Neural progenitor cell (in vitro differentiated cells): Measurements from ENCODE around the gene PTPRG. TPM values are rescaled to one million over a fixed set of nuclear protein-coding genes. Genes with fewer than 3 reads are reported as not detected.

Experiments used
- DNase-seq: peaks from one replicate; pipeline ENCODE4 v3.0.0-alpha.2; 2016; ENCODE audit warnings: low spot score
- H2AFZ ChIP-seq: fragments of 200-600 bp; sonication (generic); replicated peaks from 2 replicates; pipeline ENCODE4 v1.6.1; 2016; ENCODE audit warnings: antibody characterized with exemption
- H3F3A ChIP-seq: fragments of 200-600 bp; sonication (generic); 2 replicates; pipeline ENCODE4 v1.6.1; 2016; ENCODE audit warnings: antibody characterized with exemption, low read depth
- H3K27ac ChIP-seq: fragments of 200-600 bp; sonication (generic); 2 replicates; pipeline ENCODE4 v1.5.1; 2016; ENCODE audit warnings: mild to moderate bottlenecking
- H3K27me3 ChIP-seq: fragments of 200-600 bp; sonication (generic); 2 replicates; pipeline ENCODE4 v1.6.1; 2016; ENCODE audit warnings: mild to moderate bottlenecking, moderate library complexity
- H3K36me3 ChIP-seq: fragments of 200-600 bp; sonication (generic); 2 replicates; pipeline ENCODE4 v1.5.1; 2016
- H3K4me1 ChIP-seq: fragments of 200-600 bp; sonication (generic); 2 replicates; pipeline ENCODE4 v1.6.1; 2016; ENCODE audit warnings: mixed run types
- H3K4me2 ChIP-seq: fragments of 200-600 bp; sonication (generic); 2 replicates; pipeline ENCODE4 v1.6.1; 2016
- H3K4me3 ChIP-seq: fragments of 200-600 bp; sonication (generic); 2 replicates; pipeline ENCODE4 v1.5.1; 2016
- H3K79me2 ChIP-seq: fragments of 200-600 bp; sonication (generic); 2 replicates; pipeline ENCODE4 v1.6.1; 2016; ENCODE audit warnings: low read depth
- H3K9ac ChIP-seq: fragments of 200-600 bp; sonication (generic); 2 replicates; pipeline ENCODE4 v1.6.1; 2016
- H3K9me3 ChIP-seq: fragments of 200-600 bp; sonication (generic); 2 replicates; pipeline ENCODE4 v1.5.1; 2016; ENCODE audit warnings: low read depth
- H4K20me1 ChIP-seq: fragments of 200-600 bp; sonication (generic); 2 replicates; pipeline ENCODE4 v1.6.1; 2016; ENCODE audit warnings: low read depth
- H3K27ac Mint-ChIP-seq: 3 replicates; pipeline ENCODE4 v1.8.0; 2021; ENCODE audit warnings: mixed read lengths
- H3K27me3 Mint-ChIP-seq: 2 replicates; pipeline ENCODE4 v1.8.0; 2022; ENCODE audit warnings: low read depth, mild to moderate bottlenecking, inconsistent platforms, moderate library complexity, mixed read lengths; ENCODE audit not compliant: insufficient read depth
- H3K36me3 Mint-ChIP-seq: 3 replicates; pipeline ENCODE4 v1.8.0; 2021; ENCODE audit warnings: mixed read lengths
- H3K4me1 Mint-ChIP-seq: 3 replicates; pipeline ENCODE4 v1.8.0; 2021; ENCODE audit warnings: mixed read lengths
- H3K4me3 Mint-ChIP-seq: 3 replicates; pipeline ENCODE4 v1.8.0; 2021; ENCODE audit warnings: mild to moderate bottlenecking, moderate library complexity, mixed read lengths
- H3K9me3 Mint-ChIP-seq: 3 replicates; pipeline ENCODE4 v1.8.0; 2020; ENCODE audit warnings: mixed read lengths
- EZH2 ChIP-seq: fragments of 200-600 bp; sonication (generic); IDR thresholded peaks from 2 replicates; pipeline ENCODE4 v1.6.1; 2017; ENCODE audit warnings: antibody characterized with exemption, mild to moderate bottlenecking, moderate library complexity
- EZH2phosphoT487 ChIP-seq: fragments of 200-600 bp; sonication (generic); IDR thresholded peaks from 2 replicates; pipeline ENCODE4 v1.6.1; 2017; ENCODE audit warnings: antibody characterized with exemption
- total RNA-seq: library from RNA; depleted of rRNA; stranded (reverse); fragments of >200 nt; gene quantifications from 2 replicates; pipeline ENCODE4 v1.2.3, GENCODE V29; 2015; ENCODE audit warnings: low replicate concordance
- TF ChIP-seq, protein P1 (sequence below): fragments of 200-600 bp; sonication (generic); IDR thresholded peaks from 2 replicates; pipeline ENCODE4 v1.5.1; 2017; ENCODE audit warnings: antibody characterized with exemption, mild to moderate bottlenecking

PTPRG gene
- total RNA-seq, 1 donor from 2014 or later, result 65.3 TPM

DNA sequence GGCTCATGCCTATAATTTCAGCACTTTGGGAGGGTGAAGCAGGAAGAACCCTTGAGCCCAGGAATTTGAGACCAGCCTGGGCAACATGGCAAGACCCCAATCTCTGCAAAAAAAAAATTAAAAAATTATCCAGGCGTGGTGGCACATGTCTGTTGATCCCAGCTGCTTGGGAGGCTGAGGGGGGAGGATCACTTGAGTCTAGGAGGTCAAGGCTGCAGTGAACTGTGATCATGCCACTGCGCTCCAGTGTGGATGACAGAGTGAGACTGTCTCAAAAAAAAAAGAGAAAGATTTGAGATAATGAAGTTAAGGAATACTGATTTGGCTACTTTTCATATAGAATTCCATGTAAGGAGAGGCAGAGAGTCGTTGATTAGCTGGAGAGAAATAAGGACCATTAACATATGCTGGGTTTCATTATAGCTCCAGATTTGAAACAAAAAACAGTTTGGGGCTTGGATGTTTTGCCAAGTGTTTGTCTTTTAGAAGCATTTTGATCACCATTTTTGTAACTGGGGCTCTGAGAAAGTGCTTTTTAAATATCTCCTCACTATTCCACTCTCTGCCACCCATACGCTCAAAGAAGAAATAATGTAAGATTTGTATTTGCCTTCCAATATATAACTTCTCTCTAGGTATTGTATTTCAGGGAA lies 597.8 kb downstream of the PTPRG start:
- Histone ChIP-seq H3K4me3 (no peak overlapping the region), H3K9ac (no peak overlapping the region), H3F3A (no peaks in the 10 kb centered on the region), H3K4me2 (no peak overlapping the region), H3K4me1 (no peaks in the 10 kb centered on the region), H3K27ac (no peak overlapping the region), H4K20me1 (no peaks in the 10 kb centered on the region), H3K36me3 (no peaks in the 10 kb centered on the region), H2AFZ (no peak overlapping the region), H3K27me3 (no peaks in the 10 kb centered on the region), H3K79me2 (no peaks in the 10 kb centered on the region), H3K9me3 (no peaks in the 10 kb centered on the region)
- Mint-ChIP-seq H3K27ac (no peak overlapping the region), H3K36me3 (peaks cover 9% of the 10 kb centered on the region), H3K4me3 (no peak overlapping the region), H3K9me3 (no peaks in the 10 kb centered on the region), H3K27me3 (peaks cover 2% of the 10 kb centered on the region), H3K4me1 (peaks cover 5% of the 10 kb centered on the region)
- TF ChIP-seq EZH2 (no peak), EZH2phosphoT487 (no peak)
- TF ChIP-seq, protein P1, sequence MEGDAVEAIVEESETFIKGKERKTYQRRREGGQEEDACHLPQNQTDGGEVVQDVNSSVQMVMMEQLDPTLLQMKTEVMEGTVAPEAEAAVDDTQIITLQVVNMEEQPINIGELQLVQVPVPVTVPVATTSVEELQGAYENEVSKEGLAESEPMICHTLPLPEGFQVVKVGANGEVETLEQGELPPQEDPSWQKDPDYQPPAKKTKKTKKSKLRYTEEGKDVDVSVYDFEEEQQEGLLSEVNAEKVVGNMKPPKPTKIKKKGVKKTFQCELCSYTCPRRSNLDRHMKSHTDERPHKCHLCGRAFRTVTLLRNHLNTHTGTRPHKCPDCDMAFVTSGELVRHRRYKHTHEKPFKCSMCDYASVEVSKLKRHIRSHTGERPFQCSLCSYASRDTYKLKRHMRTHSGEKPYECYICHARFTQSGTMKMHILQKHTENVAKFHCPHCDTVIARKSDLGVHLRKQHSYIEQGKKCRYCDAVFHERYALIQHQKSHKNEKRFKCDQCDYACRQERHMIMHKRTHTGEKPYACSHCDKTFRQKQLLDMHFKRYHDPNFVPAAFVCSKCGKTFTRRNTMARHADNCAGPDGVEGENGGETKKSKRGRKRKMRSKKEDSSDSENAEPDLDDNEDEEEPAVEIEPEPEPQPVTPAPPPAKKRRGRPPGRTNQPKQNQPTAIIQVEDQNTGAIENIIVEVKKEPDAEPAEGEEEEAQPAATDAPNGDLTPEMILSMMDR, result no peak
- DNase-seq, result no peak

DNA sequence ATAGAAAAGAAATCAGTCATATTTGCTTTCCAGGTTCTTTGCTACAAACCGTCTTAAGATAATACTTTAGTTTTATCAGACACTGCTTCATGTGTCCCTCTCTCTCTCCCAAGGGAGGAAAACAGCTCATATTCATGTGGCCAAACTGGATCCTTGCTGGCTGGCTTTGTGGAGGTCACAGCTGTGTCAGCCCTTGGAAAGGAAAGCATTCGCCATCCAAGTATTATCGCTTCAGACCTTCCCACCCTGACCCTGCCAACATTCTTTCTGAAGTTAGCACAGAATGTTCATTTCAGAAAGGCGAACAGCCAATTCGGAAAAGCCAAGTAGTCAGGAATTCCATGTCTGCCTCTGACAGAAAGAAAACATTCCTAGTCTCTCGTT lies 598.3 kb downstream of the PTPRG start:
- Histone ChIP-seq H3K36me3 (no peaks in the 10 kb centered on the region), H3K27me3 (no peaks in the 10 kb centered on the region), H3K27ac (no peak overlapping the region), H3K9me3 (no peaks in the 10 kb centered on the region), H2AFZ (no peak overlapping the region), H3F3A (no peaks in the 10 kb centered on the region), H3K4me2 (no peak overlapping the region), H3K4me3 (no peak overlapping the region), H3K9ac (no peak overlapping the region), H3K4me1 (no peaks in the 10 kb centered on the region), H4K20me1 (no peaks in the 10 kb centered on the region), H3K79me2 (no peaks in the 10 kb centered on the region)
- Mint-ChIP-seq H3K4me3 (no peak overlapping the region), H3K36me3 (peaks cover 9% of the 10 kb centered on the region), H3K4me1 (no peaks in the 10 kb centered on the region), H3K9me3 (no peaks in the 10 kb centered on the region), H3K27ac (no peak overlapping the region), H3K27me3 (peaks cover 2% of the 10 kb centered on the region)
- TF ChIP-seq EZH2 (no peak), EZH2phosphoT487 (no peak)
- TF ChIP-seq, protein P1, result no peak
- DNase-seq, result no peak

DNA sequence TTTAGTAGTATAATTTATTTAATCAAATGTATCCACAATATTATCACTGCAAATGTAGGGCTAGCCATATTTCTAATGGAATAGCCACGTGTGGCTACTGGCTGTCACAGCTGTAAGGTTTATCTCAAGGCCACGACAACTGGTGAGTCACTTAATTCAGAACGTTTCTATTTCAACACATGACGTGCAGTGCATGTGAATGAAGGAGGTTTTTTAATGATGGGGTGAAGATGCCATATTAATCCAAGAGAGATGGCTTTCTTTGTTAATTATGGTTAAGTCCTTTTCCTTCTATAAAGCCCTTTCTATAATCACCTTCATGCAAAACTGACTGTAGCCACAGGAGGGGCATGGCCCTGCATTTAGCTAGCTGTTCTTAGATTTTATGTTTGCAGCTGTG lies 600.0 kb downstream of the PTPRG start:
- Mint-ChIP-seq H3K36me3 (peaks cover 9% of the 10 kb centered on the region), H3K9me3 (no peaks in the 10 kb centered on the region), H3K27ac (no peak overlapping the region), H3K4me1 (peaks cover 2% of the 10 kb centered on the region), H3K27me3 (peaks cover 2% of the 10 kb centered on the region), H3K4me3 (no peak overlapping the region)
- no peak for DNase-seq
- Histone ChIP-seq H3K9me3 (no peaks in the 10 kb centered on the region), H3K79me2 (no peaks in the 10 kb centered on the region), H2AFZ (no peak overlapping the region), H3K9ac (no peak overlapping the region), H3K4me1 (no peaks in the 10 kb centered on the region), H3F3A (no peaks in the 10 kb centered on the region), H3K4me3 (no peak overlapping the region), H3K27me3 (no peaks in the 10 kb centered on the region), H3K36me3 (no peaks in the 10 kb centered on the region), H3K27ac (no peak overlapping the region), H4K20me1 (no peaks in the 10 kb centered on the region), H3K4me2 (no peak overlapping the region)
- TF ChIP-seq EZH2phosphoT487 (no peak), EZH2 (no peak)
- TF ChIP-seq, protein P1, result no peak
